ENCODE data around the gene LAMB3.

- TF ChIP-seq, protein P1, sequence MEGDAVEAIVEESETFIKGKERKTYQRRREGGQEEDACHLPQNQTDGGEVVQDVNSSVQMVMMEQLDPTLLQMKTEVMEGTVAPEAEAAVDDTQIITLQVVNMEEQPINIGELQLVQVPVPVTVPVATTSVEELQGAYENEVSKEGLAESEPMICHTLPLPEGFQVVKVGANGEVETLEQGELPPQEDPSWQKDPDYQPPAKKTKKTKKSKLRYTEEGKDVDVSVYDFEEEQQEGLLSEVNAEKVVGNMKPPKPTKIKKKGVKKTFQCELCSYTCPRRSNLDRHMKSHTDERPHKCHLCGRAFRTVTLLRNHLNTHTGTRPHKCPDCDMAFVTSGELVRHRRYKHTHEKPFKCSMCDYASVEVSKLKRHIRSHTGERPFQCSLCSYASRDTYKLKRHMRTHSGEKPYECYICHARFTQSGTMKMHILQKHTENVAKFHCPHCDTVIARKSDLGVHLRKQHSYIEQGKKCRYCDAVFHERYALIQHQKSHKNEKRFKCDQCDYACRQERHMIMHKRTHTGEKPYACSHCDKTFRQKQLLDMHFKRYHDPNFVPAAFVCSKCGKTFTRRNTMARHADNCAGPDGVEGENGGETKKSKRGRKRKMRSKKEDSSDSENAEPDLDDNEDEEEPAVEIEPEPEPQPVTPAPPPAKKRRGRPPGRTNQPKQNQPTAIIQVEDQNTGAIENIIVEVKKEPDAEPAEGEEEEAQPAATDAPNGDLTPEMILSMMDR (IDR thresholded peaks at IDR 0.05), result no peak
- no peak for TF ChIP-seq POLR2AphosphoS5 (IDR thresholded peaks at IDR 0.05)
- no peak for TF ChIP-seq POLR2A (IDR thresholded peaks at IDR 0.05)
- no peak for TF ChIP-seq EP300 (IDR thresholded peaks at IDR 0.05; ENCODE audit: low read depth)
Observed at GRCh38 chr1:209622841-209623829, 29.1 kb downstream of the LAMB3 start.

Data from transverse colon (tissue), 4 donors.